Activated CD8-positive, alpha-beta T cell treated with anti-CD3 and anti-CD28 coated beads, Interleukin-2, amount 10 ng/mL, durations not matched to agents 7 days and 5 days (primary cell): Measurements from ENCODE around the gene PPP2R5E. TPM values are rescaled to one million over a fixed set of nuclear protein-coding genes. Genes with fewer than 3 reads are reported as not detected.

Source experiments
- ATAC-seq: fragments of 150-1000 bp; cut with Tn5 transposase; one replicate; pipeline ENCODE4 v1.10.0; 2021; ENCODE audit warnings: moderate library complexity
- CTCF ChIA-PET: fragments of 350-600 bp; sonication (Branson Sonifier 250); formaldehyde crosslinking; loops from one replicate; lab custom pipeline; 2021; ENCODE audit warnings: antibody characterized with exemption; lab: Charles Lee
- POLR2A ChIA-PET: fragments of 350-600 bp; sonication (Branson Sonifier 250); formaldehyde crosslinking; loops from one replicate; lab custom pipeline; 2021; ENCODE audit warnings: antibody characterized with exemption; lab: Charles Lee
- DNase-seq: peaks from one replicate; pipeline ENCODE4 v3.0.0-alpha.2; 2020
- H3K27ac Mint-ChIP-seq: one replicate; pipeline ENCODE4 v1.8.0; 2021; ENCODE audit warnings: mild to moderate bottlenecking, mixed read lengths
- H3K27me3 Mint-ChIP-seq: one replicate; pipeline ENCODE4 v1.8.0; 2021; ENCODE audit warnings: low read depth, mixed read lengths
- H3K36me3 Mint-ChIP-seq: one replicate; pipeline ENCODE4 v1.8.0; 2021; ENCODE audit warnings: low read depth, mixed read lengths
- H3K4me1 Mint-ChIP-seq: one replicate; pipeline ENCODE4 v1.8.0; 2021; ENCODE audit warnings: low read depth, mixed read lengths
- H3K4me3 Mint-ChIP-seq: one replicate; pipeline ENCODE4 v1.8.0; 2021; ENCODE audit warnings: mild to moderate bottlenecking, mixed read lengths
- H3K9me3 Mint-ChIP-seq: one replicate; pipeline ENCODE4 v1.8.0; 2022; ENCODE audit warnings: mixed read lengths; ENCODE audit not compliant: insufficient read depth
- total RNA-seq, 2 experiments: library from RNA; stranded (reverse); gene quantifications; one replicate each; pipeline ENCODE4 v1.2.3, GENCODE V29; 2021

Gene PPP2R5E
- total RNA-seq, 2 experiments from 2014 or later, result 49.7 to 50.4 TPM

DNA sequence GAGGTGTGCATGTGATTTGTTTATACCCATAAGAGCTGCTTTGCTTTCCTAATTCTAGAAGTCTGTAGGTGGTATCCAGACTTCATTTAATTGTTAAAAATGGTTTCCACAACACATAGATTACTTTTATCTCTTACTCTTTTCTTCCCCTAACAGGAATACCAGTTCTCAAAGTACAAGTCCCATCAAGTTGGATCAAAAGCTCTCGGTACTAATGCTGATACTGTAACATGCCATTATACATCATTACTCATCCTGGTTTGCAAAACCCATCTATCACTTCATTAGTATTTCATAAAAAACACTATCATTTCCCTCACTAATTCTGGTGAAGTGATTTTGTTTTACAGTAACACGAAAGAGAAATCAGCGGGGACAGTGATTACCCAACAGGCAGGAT, 94.3 kb downstream of the PPP2R5E start:
- Mint-ChIP-seq H3K4me3 (no peak overlapping the region), H3K4me1 (no peaks in the 10 kb centered on the region), H3K36me3 (peaks cover 37% of the 10 kb centered on the region), H3K27ac (no peak overlapping the region), H3K27me3 (no peaks in the 10 kb centered on the region), H3K9me3 (no peaks in the 10 kb centered on the region)
- ChIA-PET POLR2A (no interaction called here), CTCF (no interaction called here)
- ATAC-seq, result no peak
- DNase-seq, result no peak

GRCh38 chr14:63444588-63444987, 98.6 kb downstream of the PPP2R5E start:
- Mint-ChIP-seq H3K27ac (no peak overlapping the region), H3K4me1 (peaks cover 8% of the 10 kb centered on the region), H3K36me3 (peaks cover 17% of the 10 kb centered on the region), H3K9me3 (no peaks in the 10 kb centered on the region), H3K4me3 (no peak overlapping the region), H3K27me3 (no peaks in the 10 kb centered on the region)
- POLR2A ChIA-PET, result no interaction called here
- CTCF ChIA-PET, result no interaction called here
- DNase-seq (no peak), ATAC-seq (no peak)

GRCh38 chr14:63443988-63444387, 99.2 kb downstream of the PPP2R5E start:
- ChIA-PET CTCF (no interaction called here), POLR2A (no interaction called here)
- H3K36me3 Mint-ChIP-seq, result peaks cover 12% of the 10 kb centered on the region
- ATAC-seq (no peak), DNase-seq (no peak)
- H3K27ac Mint-ChIP-seq, result no peak overlapping the region
- no peaks in the 10 kb centered on the region for H3K27me3 Mint-ChIP-seq
- H3K9me3 Mint-ChIP-seq, result no peaks in the 10 kb centered on the region
- H3K4me3 Mint-ChIP-seq, result no peak overlapping the region
- H3K4me1 Mint-ChIP-seq, result peaks cover 11% of the 10 kb centered on the region

DNA sequence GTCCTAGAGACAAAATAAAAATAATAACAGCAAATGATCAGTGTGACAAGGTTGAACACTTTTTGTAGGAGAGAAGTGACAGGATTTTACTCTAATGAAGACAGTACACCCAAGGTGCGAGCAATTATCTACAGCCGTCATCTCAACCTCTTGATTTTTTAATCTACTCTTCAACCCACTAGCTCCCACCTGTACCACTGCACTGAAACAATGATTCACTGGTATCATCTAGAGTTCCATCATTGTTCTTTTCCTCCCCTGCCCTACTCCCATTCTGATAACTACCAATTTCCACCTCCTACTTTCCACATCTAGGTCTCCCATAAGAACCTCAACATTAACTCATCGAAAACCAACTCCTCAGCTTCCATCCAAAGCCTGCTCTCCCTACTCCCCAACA, 99.8 kb downstream of the PPP2R5E start:
- Mint-ChIP-seq H3K27me3 (no peaks in the 10 kb centered on the region), H3K4me3 (no peak overlapping the region), H3K36me3 (peaks cover 8% of the 10 kb centered on the region), H3K27ac (no peak overlapping the region), H3K9me3 (no peaks in the 10 kb centered on the region), H3K4me1 (peaks cover 17% of the 10 kb centered on the region)
- ChIA-PET CTCF (no interaction called here), POLR2A (no interaction called here)
- ATAC-seq (no peak), DNase-seq (no peak)

DNA sequence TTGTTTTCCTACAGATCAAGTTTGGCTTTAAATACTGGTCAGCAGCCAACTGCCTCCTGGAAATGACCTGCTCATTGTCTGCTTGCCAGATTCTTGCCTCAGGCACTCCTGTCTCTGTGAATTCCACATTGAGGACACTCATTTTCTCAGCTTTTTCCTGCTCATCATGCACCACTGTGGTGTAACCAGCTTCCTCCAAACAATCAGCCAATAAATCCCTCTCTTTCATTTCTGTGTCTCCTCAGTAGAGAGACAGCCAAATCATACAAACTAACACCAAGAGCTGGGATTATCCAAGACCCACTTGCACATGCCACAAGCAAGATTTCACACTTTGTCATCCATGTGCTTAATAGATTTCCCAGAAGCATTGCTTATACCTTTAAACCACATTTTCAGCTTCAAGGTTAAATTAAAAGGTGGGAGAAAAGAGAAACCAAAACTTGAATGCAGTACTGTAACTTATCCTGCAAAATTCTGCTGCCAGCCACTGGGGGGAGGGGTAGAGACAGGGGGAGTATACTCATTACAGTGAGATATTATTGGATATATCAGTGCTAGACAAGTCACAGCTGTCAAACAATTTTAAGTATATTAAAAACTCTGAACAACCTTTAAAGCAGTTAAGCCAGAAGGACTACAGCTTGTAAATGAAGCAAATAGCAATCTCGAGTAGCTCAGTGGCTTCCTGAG, 105.0 kb downstream of the PPP2R5E start:
- ChIA-PET CTCF (interaction anchor here (0.6 to 2.3 kb wide), 13 partner anchors 8 to 329 kb away, joined by 3 to 10 read pairs (median 3); no protein-coding TSS in a partner anchor), POLR2A (interaction anchor here (0.8 kb wide), 1 partner anchor 204 kb away, joined by 3 read pairs; the partner anchor contains the start of gene WDR89)
- H3K4me3 Mint-ChIP-seq, result peak overlapping the region; percentile 62
- ATAC-seq (peak; percentile 77), DNase-seq (peak; percentile 61)
- peaks cover 8% of the 10 kb centered on the region for H3K36me3 Mint-ChIP-seq
- H3K9me3 Mint-ChIP-seq, result no peaks in the 10 kb centered on the region
- peaks cover 53% of the 10 kb centered on the region for H3K4me1 Mint-ChIP-seq
- H3K27ac Mint-ChIP-seq, result peak overlapping the region; percentile 69
- H3K27me3 Mint-ChIP-seq, result no peaks in the 10 kb centered on the region

DNA sequence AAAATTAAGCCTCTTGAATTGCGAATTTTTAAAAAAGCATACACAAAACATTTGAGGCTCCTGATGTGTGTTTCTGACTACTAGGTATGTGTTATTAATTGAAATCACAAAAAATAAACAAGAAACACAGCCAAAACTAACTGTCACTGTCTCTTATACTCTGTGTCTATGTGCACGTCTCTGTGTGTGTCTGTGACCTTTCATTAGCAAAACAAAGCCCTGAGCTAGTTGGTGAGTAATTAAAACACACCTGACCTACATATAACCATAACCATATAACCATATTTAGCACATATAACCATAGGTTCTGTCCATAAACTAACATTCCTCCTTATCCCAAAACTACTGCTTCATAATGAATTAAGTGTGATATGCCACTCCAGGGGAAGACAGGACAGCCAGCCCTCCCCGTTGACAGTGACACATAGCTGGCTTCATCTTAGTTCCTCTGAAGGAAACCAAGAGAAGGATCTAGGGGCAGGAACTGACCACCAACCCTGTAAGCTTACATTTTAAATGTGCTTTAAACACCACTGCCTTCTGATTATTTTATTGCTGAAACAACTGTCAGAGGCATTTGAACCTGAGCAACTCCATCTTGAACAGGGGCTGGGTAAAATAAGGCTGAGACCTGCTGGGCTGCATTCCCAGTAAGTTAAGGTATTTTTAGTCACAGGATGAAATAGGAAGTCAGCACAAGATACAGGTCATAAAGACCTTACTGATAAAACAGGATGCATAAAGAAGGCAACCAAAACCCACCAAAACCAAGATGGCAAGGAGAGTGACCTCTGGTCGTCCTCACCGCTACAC, 106.7 kb downstream of the PPP2R5E start:
- CTCF ChIA-PET, result no interaction called here
- DNase-seq (no peak), ATAC-seq (no peak)
- peaks cover 59% of the 10 kb centered on the region for H3K4me1 Mint-ChIP-seq
- no peaks in the 10 kb centered on the region for H3K27me3 Mint-ChIP-seq
- no peaks in the 10 kb centered on the region for H3K9me3 Mint-ChIP-seq
- H3K36me3 Mint-ChIP-seq, result peaks cover 8% of the 10 kb centered on the region
- H3K27ac Mint-ChIP-seq, result peak overlapping the region; percentile 44
- no peak overlapping the region for H3K4me3 Mint-ChIP-seq
- POLR2A ChIA-PET, result no interaction called here

DNA sequence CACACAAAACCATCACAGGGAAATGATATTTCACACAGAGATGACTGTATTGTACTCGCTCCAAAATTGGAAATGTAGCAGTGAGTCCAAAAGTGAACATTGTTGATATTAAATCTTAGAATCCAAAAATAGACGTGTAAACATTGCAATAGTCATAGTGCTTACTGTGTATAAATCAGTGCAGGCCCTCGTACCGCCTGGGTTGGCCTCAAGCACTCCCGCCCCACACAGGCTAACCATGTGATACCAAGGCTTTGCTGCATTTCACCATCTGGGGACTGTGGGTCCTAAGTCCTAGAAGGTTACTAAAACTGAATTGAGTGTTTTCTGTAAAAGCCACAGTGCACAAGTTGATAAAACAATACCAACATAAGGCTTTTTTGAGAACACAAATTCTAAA, 107.3 kb downstream of the PPP2R5E start:
- ChIA-PET CTCF (no interaction called here), POLR2A (no interaction called here)
- no peaks in the 10 kb centered on the region for H3K27me3 Mint-ChIP-seq
- no peak overlapping the region for H3K4me3 Mint-ChIP-seq
- no peak for ATAC-seq
- no peaks in the 10 kb centered on the region for H3K9me3 Mint-ChIP-seq
- H3K4me1 Mint-ChIP-seq, result peaks cover 59% of the 10 kb centered on the region
- H3K36me3 Mint-ChIP-seq, result peaks cover 8% of the 10 kb centered on the region
- H3K27ac Mint-ChIP-seq, result no peak overlapping the region
- DNase-seq, result no peak

DNA sequence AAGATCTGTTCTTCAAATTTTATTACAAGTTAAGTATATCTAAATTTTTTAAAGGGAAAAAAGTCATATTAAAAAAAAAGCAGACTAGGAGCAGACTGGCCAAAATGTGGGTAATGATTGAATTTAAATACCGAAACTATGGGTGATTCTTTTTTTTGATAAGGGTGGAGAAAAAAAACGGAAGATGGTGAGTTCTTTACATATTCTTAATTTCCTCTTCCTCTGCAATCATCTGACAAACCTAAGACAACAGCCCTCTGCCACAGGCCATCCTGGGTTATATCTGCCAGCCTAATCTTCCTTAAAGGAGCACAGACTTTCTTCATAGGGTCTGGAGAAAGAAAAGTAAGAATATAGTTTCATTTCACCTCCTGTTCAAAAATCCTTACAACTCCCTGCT, 108.0 kb downstream of the PPP2R5E start:
- peaks cover 57% of the 10 kb centered on the region for H3K4me1 Mint-ChIP-seq
- POLR2A ChIA-PET, result no interaction called here
- peak overlapping the region; percentile 37 for H3K27ac Mint-ChIP-seq
- no peak overlapping the region for H3K4me3 Mint-ChIP-seq
- H3K36me3 Mint-ChIP-seq, result peaks cover 5% of the 10 kb centered on the region
- no peaks in the 10 kb centered on the region for H3K27me3 Mint-ChIP-seq
- ATAC-seq, result no peak
- CTCF ChIA-PET, result no interaction called here
- H3K9me3 Mint-ChIP-seq, result no peaks in the 10 kb centered on the region
- DNase-seq, result no peak

- ATAC-seq (no peak), DNase-seq (no peak)
- Mint-ChIP-seq H3K9me3 (no peaks in the 10 kb centered on the region), H3K27me3 (no peaks in the 10 kb centered on the region), H3K27ac (no peak overlapping the region), H3K4me1 (peaks cover 38% of the 10 kb centered on the region), H3K4me3 (no peak overlapping the region), H3K36me3 (peaks cover 4% of the 10 kb centered on the region)
- ChIA-PET CTCF (no interaction called here), POLR2A (no interaction called here)
Measured at GRCh38 chr14:63432888-63433552, 110.2 kb downstream of the PPP2R5E start.

DNA sequence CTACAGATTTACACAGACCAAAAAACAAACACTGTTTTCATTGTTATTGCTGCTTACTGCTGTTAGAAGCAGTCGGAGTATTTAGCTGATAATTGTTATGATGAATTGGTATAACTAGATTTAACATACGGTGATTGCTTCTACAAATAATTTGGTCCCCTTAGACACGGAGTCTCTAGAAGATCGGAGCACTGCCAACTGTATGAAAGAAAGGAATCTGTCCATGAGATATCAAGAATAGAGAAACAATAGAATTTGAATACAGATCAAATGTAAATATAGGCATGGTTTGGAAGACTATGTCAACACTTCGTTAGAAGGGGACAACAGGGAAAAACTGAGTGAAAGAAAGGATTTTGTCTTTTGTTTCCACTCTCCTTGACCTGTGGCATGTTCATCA, 110.9 kb downstream of the PPP2R5E start:
- H3K4me1 Mint-ChIP-seq, result peaks cover 31% of the 10 kb centered on the region
- ATAC-seq (no peak), DNase-seq (no peak)
- ChIA-PET POLR2A (no interaction called here), CTCF (interaction anchor here (1.3 kb wide), 1 partner anchor 61 kb away, joined by 3 read pairs; no protein-coding TSS in a partner anchor)
- no peak overlapping the region for H3K4me3 Mint-ChIP-seq
- H3K27ac Mint-ChIP-seq, result no peak overlapping the region
- H3K9me3 Mint-ChIP-seq, result no peaks in the 10 kb centered on the region
- H3K27me3 Mint-ChIP-seq, result no peaks in the 10 kb centered on the region
- peaks cover 4% of the 10 kb centered on the region for H3K36me3 Mint-ChIP-seq

GRCh38 chr14:63431466-63431865, 111.7 kb downstream of the PPP2R5E start:
- ATAC-seq, result no peak
- POLR2A ChIA-PET, result no interaction called here
- Mint-ChIP-seq H3K4me3 (no peak overlapping the region), H3K4me1 (peaks cover 23% of the 10 kb centered on the region), H3K36me3 (peaks cover 4% of the 10 kb centered on the region), H3K9me3 (no peaks in the 10 kb centered on the region), H3K27ac (no peak overlapping the region), H3K27me3 (no peaks in the 10 kb centered on the region)
- no peak for DNase-seq
- CTCF ChIA-PET, result interaction anchor here (1.3 kb wide), 1 partner anchor 62 kb away, joined by 3 read pairs; no protein-coding TSS in a partner anchor

DNA sequence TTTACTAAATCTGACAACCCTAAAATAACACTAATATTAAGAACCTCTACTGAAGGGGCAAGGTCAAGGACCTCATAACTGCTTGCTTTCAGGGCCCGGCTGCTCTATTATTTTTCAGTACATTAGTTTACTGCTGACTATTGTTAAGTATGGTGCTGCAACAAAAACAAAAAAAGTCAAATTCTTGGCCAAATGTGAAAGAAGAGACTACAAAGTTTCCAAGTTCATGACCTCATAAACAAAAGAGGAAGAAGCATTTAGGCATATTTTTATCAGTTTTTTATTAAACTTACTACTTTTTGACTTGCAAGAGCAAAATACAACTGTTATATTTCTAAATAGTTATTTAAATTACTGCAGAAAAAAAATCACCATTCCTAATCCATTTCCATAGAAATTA, 114.7 kb downstream of the PPP2R5E start:
- Mint-ChIP-seq H3K4me1 (peaks cover 9% of the 10 kb centered on the region), H3K27ac (no peak overlapping the region), H3K4me3 (no peak overlapping the region), H3K9me3 (no peaks in the 10 kb centered on the region), H3K36me3 (no peaks in the 10 kb centered on the region), H3K27me3 (no peaks in the 10 kb centered on the region)
- ChIA-PET POLR2A (no interaction called here), CTCF (no interaction called here)
- ATAC-seq, result no peak
- DNase-seq, result no peak
